ENCODE results near the gene LMNA.
"Not testable (repeated sequence)": the region's sequence is repeated elsewhere in the genome, so short reads cannot be mapped to it uniquely, and the experiment has no call there.

Gene LMNA

DNA sequence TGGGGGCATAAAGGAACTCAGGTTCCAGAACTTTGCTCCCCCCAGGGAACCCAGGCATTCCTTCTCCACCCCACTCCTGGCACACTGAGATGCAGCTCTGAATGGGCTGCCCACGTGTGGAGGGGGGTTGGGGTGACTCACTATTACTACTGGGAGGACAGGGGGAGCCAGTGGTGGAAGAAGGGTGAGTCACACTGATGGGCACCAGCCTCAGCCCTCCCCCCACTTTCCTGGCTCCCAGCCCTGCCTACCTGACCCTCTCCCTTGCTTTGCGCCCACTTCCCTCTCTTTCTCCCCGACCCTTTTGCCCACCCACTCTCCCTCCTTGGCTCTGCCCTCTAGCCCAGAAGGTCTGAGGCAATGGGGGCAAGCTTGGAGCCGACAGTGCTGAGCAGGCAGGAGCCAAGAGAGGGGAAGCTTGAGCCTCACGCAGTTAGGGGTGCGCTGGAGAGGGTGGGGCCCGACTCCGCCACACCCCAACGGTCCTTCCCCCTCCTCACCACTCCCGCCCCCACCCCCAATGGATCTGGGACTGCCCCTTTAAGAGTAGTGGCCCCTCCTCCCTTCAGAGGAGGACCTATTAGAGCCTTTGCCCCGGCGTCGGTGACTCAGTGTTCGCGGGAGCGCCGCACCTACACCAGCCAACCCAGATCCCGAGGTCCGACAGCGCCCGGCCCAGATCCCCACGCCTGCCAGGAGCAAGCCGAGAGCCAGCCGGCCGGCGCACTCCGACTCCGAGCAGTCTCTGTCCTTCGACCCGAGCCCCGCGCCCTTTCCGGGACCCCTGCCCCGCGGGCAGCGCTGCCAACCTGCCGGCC is at the start of gene LMNA:
TSS of gene LMNA (plus strand) at position 611 of the 818 bp plus-strand sequence. CDS start 208 bp downstream, outside the sequence.
- DNase-seq: peak; percentile 52 to 65

GRCh38 chr1:156065212-156065611 is 49.3 kb upstream of the LMNA start:
- no peak for DNase-seq

GRCh38 chr1:156065871-156066270 is 48.6 kb upstream of the LMNA start:
- DNase-seq: no peak

GRCh38 chr1:156067262-156067661 is 47.2 kb upstream of the LMNA start:
- no peak for DNase-seq

GRCh38 chr1:156069490-156070455 is 44.7 kb upstream of the LMNA start:
- DNase-seq: peak; percentile 26 to 40

DNA sequence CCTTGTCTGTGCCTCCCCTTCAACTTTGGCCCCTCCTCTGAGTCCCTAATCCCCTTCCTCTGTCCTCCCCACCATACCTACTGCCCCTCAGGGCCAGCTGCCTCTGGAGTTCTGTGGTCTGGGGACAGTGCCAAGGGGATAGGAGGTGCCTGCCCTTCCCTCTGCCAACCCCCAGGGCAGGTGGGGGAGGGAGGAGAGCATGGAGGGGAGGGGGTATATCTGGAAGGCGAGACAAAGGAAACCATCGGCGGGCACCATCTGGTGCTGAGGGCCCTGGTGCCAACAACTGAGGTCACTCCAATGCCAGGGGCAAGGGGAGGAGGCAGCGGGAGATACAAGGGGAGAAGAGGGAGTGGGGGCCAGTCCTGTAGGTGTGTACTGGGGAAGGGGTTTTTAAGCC is 44.0 kb upstream of the LMNA start:
- DNase-seq: no peak

- not testable (repeated sequence) for DNase-seq
These were observed 43.1 kb upstream of the LMNA start for GRCh38 chr1:156071332-156071816.

GRCh38 chr1:156072251-156072650 is 42.3 kb upstream of the LMNA start:
- no peak for DNase-seq

DNA sequence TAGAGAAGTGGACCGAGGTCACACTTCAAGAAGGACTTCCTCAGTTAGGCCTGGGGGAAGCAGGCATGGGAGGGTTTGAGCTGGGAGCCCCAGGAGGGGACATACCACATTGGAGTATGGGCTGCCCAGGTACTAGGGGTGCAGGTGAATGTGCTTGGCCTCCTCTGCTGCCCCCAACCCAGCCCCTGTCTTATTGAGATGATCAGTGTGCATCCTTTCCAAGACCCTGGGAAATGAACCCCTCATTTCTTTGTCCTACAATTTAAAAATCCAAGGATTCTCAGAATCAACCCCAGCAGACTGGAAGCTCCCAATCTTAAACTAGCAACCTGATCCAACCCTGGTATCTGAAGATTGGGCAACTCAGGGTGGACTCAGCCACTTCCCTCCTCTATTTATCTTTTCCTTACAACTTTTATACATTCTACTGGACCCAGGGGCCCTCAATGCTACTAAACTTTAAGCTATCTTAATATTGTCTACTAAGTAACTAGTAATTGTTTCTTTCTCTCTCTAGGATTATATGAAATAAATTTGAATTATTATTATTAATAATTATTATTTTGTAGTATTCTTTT is 41.3 kb upstream of the LMNA start:
- no peak for DNase-seq

DNA sequence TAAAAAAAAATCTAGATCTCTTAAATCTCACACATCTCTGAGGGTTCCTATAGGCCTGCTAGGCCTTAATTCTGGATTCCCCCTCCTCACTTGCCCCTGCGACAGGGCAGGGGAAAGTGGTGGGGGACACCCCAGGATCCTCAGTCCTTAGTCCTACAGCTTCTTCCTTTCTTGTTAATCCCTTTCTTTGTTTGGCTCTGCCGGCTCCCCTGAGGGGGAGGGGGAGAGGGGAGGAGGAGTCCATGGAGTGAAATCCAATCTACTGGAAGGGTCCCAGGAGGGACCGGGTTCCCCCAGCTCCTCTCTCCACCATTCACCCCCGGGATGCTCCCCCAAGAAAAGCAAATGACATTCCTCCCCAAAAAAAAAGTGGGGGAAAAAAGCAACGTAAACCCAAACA is 40.8 kb upstream of the LMNA start:
- no peak for DNase-seq

DNA sequence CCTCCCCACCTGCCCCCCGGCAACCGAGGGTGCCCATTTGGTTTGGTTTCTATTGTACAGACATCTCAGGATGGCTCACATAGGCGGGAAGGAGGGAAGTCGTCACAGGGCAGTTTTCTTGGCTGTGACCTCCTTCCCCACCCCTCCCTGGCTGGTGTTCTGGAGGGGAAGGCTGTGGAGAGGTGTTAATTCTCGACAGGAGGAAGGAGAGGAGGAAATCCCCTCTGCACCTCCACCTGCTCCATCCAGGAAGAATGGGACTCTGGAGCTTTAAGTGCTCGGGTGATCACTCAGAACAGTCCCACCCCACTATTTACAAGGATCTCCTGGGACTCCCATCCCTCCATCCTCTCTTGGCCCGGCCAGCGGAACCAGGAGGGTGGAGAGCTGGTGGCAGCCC is 39.9 kb upstream of the LMNA start:
- DNase-seq: no peak

DNA sequence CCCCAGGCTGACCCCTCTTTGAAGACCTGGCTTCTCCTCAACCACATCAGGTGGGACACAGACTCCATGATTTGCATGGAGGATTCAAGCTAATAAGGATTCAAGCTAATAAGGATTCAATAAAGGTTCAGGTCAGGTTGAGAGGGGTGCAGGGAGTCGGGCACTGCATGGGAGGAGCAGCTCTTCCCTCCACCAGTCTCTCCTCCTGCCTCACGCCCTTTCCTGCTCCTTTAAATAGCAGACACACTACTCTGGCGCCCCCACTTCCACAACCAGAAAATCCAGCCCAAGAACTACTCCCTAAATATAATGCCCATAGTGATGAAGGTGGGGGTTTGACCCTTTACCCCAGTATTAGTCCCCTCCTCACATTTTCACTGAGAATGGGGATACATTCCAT is 39.3 kb upstream of the LMNA start:
- DNase-seq: peak; percentile 39 to 41

GRCh38 chr1:156075775-156076204 is 38.7 kb upstream of the LMNA start:
- no peak for DNase-seq

- DNase-seq: no peak
These were observed 37.7 kb upstream of the LMNA start for GRCh38 chr1:156076609-156077429.

DNA sequence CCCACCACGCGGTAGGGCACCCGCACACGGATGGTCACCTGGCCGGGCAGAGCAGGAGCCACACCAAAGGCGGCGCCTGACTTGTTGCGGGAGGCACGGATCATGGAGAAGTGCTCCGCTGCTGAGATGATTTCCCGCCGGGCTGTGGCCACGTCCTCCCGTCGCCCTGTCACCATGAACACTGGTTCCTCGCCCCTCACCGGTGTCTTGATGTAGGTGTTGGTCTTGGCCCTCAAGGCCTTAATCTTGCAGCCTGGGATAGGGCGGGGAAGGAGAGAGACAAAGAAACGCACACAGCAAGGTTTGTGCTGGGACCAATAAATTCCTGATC is 37.1 kb upstream of the LMNA start:
- DNase-seq: no peak

GRCh38 chr1:156078728-156079127 is 35.8 kb upstream of the LMNA start:
- DNase-seq: no peak

DNA sequence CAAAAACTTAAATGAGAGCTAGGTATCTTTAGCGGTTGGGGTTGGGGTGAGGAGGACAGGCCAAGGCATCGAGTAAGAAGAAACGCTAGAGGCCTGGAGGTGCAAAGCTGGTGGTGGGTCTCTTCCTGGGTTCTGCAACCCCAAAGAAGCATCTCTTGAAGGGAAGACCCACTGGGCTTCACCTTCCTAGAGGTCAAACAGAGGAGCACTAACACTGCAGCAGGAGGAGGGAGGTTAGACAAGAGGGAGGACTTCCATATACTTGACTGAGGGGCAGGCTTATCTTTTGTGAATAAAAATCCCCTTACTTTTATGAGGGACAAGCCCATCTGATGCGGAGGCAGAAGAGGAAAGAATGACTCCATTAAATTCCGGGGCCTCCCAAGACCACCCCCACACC is 34.7 kb upstream of the LMNA start:
- no peak for DNase-seq

GRCh38 chr1:156080241-156080862 is 34.2 kb upstream of the LMNA start:
- no peak for DNase-seq

- no peak for DNase-seq
These were observed 33.7 kb upstream of the LMNA start for GRCh38 chr1:156080863-156081179.

- no peak for DNase-seq
These were observed 33.2 kb upstream of the LMNA start for GRCh38 chr1:156081180-156081916.

GRCh38 chr1:156081917-156082308 is 32.6 kb upstream of the LMNA start:
- no peak for DNase-seq

Measured in Kasumi-1 (cell line).